HUES6 (cell line): ENCODE data around the gene IGF2R.
"Not testable (repeated sequence)": the region's sequence is repeated elsewhere in the genome, so short reads cannot be mapped to it uniquely, and the experiment has no call there.

ENCODE experiments used
- H3K27ac ChIP-seq: 2 replicates; pipeline ENCODE4 v1.7.0; 2013; ENCODE audit warnings: low read depth, mild to moderate bottlenecking, low read length, inconsistent platforms
- H3K27me3 ChIP-seq: 2 replicates; pipeline ENCODE4 v1.6.1; 2013; ENCODE audit warnings: low read length; ENCODE audit not compliant: control insufficient read depth, insufficient read depth
- H3K36me3 ChIP-seq: 2 replicates; pipeline ENCODE4 v1.6.1; 2013; ENCODE audit warnings: low read length; ENCODE audit not compliant: control insufficient read depth, insufficient read depth
- H3K4me1 ChIP-seq: 2 replicates; pipeline ENCODE4 v1.6.1; 2013; ENCODE audit warnings: low read length; ENCODE audit not compliant: control insufficient read depth, insufficient read depth
- H3K4me3 ChIP-seq: 2 replicates; pipeline ENCODE4 v1.5.1; 2013; ENCODE audit warnings: low read depth, low read length
- H3K9ac ChIP-seq: one replicate; pipeline ENCODE4 v1.6.1; 2013; ENCODE audit warnings: mild to moderate bottlenecking, low read length
- H3K9me3 ChIP-seq: 2 replicates; pipeline ENCODE4 v1.6.1; 2013; ENCODE audit warnings: low read depth, low read length; ENCODE audit not compliant: control insufficient read depth, insufficient read depth

Gene IGF2R

DNA sequence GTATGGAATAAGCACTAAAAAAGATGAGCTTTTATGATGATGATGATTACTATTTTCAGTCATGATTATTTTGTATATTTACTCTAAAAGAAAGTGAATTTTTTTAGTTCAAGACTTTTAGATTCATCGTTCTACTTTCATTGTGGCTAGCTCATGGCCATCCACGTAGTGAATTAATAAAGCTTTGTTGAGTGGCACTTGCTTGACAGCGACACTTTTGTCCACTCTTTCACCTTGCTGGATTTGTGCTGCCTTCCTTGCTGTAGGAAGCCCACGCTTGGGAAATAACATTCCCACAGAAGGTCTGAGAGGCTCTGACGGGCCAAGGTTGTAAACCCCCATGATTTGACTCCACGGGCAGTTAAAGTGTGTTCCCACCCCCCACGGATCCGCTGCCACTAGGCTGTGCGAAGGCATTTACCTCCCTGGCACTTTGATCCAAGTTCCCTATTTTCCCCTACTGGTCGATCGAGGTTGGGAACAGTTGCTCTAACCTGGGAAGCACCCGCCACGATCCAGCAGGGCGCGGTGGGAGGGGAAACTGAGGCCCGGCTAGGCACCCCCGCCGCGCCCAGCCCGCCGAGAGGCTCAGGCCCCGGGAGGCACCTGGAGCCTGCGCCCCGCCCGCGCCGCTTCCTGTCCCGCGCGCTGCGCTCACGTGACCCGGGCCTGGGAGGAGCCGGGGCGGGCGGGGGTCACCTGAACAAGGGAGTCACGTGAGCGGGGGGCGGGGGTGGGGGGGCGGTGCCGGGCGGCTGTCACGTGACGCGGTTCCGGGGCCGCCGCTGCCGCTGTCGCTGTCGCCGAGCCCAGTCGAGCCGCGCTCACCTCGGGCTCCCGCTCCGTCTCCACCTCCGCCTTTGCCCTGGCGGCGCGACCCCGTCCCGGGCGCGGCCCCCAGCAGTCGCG is at the start of gene IGF2R:
Gene IGF2R (plus strand): TSS at position 788 of the 909 bp plus-strand sequence. CDS start 165 bp downstream, outside the sequence.
- Histone ChIP-seq H3K4me1 (peaks cover 22% of the 10 kb centered on the region), H3K4me3 (peak within 1 kb of the TSS; percentile 73)

DNA sequence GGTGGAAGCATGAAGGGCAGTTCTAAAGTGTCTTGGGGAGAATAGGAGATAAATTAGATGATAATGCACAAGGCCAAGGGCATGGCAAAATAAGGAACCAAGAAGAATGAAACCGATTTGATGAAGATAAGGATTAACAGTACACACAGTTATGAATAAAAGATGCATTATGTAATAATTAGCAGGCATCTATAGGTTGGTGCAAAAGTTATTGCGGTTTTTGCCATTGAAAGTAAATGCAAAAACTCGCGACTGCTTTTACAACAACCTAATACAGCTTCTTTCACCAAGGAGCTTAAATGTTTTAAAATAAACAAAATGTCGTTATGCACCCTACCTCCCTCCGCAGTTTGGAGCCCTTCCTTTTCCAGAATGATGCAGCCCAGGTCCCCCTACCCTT is 49.1 kb upstream of the IGF2R start:
- H3K27me3 ChIP-seq, result no peaks in the 10 kb centered on the region
- H3K4me3 ChIP-seq, result no peak overlapping the region
- no peak overlapping the region for H3K27ac ChIP-seq
- H3K36me3 ChIP-seq, result no peaks in the 10 kb centered on the region
- H3K9ac ChIP-seq, result no peak overlapping the region
- H3K9me3 ChIP-seq, result peaks cover 3% of the 10 kb centered on the region; the same call in 1 of the 2 replicates
- H3K4me1 ChIP-seq, result no peaks in the 10 kb centered on the region

More for the DNA sequence above, at the start of gene IGF2R:
- Histone ChIP-seq H3K27ac (peak within 1 kb of the TSS; percentile 81; the same call in 1 of the 2 replicates), H3K9me3 (no peaks in the 10 kb centered on the region), H3K27me3 (peaks cover 29% of the 10 kb centered on the region), H3K36me3 (no peaks in the 10 kb centered on the region), H3K9ac (peak within 1 kb of the TSS; percentile 93)

DNA sequence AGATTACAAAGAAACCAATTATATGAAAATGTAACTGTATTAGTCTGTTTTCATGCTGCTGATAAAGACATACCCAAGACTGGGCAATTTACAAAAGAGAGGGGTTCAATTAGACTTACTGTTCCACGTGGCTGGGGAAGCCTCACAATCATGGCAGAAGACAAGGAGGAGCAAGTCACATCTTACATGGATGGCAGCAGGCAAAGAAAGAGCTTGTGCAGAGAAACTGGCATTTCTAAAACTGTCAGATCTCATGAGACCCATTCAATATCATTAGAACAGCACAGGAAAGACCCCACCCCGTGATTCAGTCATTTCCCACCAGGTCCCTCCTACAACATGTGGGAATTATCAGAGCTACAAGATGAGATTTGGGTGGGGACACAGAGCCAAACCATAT is 44.7 kb upstream of the IGF2R start:
- H3K9ac ChIP-seq, H3K27me3 ChIP-seq, H3K4me3 ChIP-seq, H3K9me3 ChIP-seq, H3K4me1 ChIP-seq, H3K27ac ChIP-seq, H3K36me3 ChIP-seq: not testable (repeated sequence)

DNA sequence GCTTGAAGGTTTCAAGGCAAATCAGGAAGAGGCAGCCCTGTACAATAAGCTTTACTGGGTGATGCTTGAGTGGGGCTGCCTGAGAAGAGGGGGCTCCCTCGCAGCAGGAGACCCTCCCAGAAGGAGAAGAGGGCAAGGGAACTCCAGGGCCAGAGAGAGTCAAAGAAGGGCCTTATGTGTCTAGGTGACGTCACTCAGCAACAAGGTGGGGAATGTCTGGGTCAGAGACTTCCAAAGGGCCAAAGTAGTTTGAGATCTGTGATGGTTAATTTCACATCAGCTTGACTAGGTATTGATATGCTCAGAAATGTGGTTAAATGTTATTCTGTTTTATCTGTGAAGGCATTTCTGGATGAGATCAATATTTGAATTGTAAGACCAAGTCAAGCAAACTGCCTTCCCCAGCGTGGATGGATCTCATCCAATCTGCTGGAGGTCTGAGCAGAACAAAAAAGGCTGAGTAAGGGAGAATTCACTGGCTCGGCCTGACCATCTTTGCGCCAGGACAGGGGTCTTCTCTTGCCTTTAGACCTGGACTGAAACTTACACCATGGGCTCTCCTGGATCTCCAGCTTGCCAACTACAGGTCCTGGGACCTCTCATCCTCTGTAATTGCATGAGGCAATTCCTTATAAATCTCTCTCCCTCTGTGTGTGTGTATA is 42.2 kb upstream of the IGF2R start:
- H3K27ac ChIP-seq, result no peak overlapping the region
- H3K9me3 ChIP-seq, result peaks cover 3% of the 10 kb centered on the region; the same call in 1 of the 2 replicates
- no peak overlapping the region for H3K4me3 ChIP-seq
- H3K36me3 ChIP-seq, result no peaks in the 10 kb centered on the region
- H3K27me3 ChIP-seq, result no peaks in the 10 kb centered on the region
- H3K9ac ChIP-seq, result no peak overlapping the region
- no peaks in the 10 kb centered on the region for H3K4me1 ChIP-seq

GRCh38 chr6:159929819-159930218 is 39.1 kb upstream of the IGF2R start:
- Histone ChIP-seq H3K9me3 (no peaks in the 10 kb centered on the region), H3K27me3 (no peaks in the 10 kb centered on the region; the same call in 1 of the 2 replicates), H3K9ac (no peak overlapping the region), H3K4me3 (no peak overlapping the region), H3K27ac (no peak overlapping the region), H3K36me3 (no peaks in the 10 kb centered on the region), H3K4me1 (no peaks in the 10 kb centered on the region)

DNA sequence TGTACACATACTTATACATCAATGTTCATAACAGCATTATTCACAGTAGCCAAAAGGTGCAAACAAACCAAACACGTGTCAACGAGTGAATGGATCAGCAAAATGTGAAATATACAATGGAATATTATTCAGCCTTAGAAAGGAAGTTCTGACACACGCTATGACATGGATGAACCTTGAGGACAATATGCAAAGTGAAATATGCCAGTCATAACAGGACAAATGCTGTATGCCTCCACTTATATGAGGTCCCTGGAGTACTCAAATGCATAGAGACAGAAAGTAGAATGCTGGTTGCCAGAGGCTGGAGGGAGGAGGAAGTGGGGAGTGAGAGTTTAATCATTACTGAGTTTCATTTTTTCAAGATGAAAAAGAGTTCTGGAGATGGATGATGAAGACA is 37.8 kb upstream of the IGF2R start:
- peaks cover 6% of the 10 kb centered on the region; the same call in 1 of the 2 replicates for H3K9me3 ChIP-seq

GRCh38 chr6:159931846-159932245 is 37.0 kb upstream of the IGF2R start:
- H3K27ac ChIP-seq, result no peak overlapping the region
- no peaks in the 10 kb centered on the region for H3K36me3 ChIP-seq
- peaks cover 6% of the 10 kb centered on the region; the same call in 1 of the 2 replicates for H3K9me3 ChIP-seq
- no peak overlapping the region for H3K4me3 ChIP-seq
- H3K4me1 ChIP-seq, result no peaks in the 10 kb centered on the region
- no peaks in the 10 kb centered on the region; the same call in 1 of the 2 replicates for H3K27me3 ChIP-seq
- H3K9ac ChIP-seq, result no peak overlapping the region

More for the DNA sequence above, 37.8 kb upstream of the IGF2R start:
- Histone ChIP-seq H3K9ac (no peak overlapping the region), H3K36me3 (no peaks in the 10 kb centered on the region), H3K27me3 (no peaks in the 10 kb centered on the region; the same call in 1 of the 2 replicates), H3K27ac (no peak overlapping the region), H3K4me3 (no peak overlapping the region), H3K4me1 (no peaks in the 10 kb centered on the region)

- H3K9me3 ChIP-seq, result peaks cover 6% of the 10 kb centered on the region; the same call in 1 of the 2 replicates
- H3K27me3 ChIP-seq, result no peaks in the 10 kb centered on the region; the same call in 1 of the 2 replicates
These were observed 35.8 kb upstream of the IGF2R start for GRCh38 chr6:159933077-159933476.

DNA sequence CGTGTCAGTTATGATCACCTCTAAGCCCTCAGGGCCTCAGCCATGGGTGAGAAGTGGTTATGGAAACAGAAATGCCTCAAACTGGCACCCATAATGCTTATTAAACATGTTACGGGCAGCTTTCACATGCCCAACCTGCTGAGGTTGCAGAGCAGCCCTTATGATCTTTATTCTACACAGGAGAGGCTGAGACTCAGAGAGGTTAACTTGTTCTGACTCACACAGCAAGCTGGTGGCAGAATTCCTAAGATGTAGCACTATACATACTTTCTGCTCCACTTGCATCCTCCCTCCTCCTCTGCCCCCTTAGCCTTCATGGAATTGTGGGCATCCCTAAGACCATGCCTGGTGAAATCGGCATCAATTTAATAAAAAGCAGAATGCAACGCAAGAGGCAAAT is 34.7 kb upstream of the IGF2R start:
- peaks cover 6% of the 10 kb centered on the region; the same call in 1 of the 2 replicates for H3K9me3 ChIP-seq
- no peaks in the 10 kb centered on the region; the same call in 1 of the 2 replicates for H3K27me3 ChIP-seq
- H3K36me3 ChIP-seq, result no peaks in the 10 kb centered on the region
- no peaks in the 10 kb centered on the region for H3K4me1 ChIP-seq
- H3K27ac ChIP-seq, result no peak overlapping the region
- H3K9ac ChIP-seq, result no peak overlapping the region
- no peak overlapping the region for H3K4me3 ChIP-seq

More at GRCh38 chr6:159933077-159933476, 35.8 kb upstream of the IGF2R start:
- no peak overlapping the region for H3K4me3 ChIP-seq
- no peaks in the 10 kb centered on the region for H3K36me3 ChIP-seq
- H3K9ac ChIP-seq, result no peak overlapping the region
- no peak overlapping the region for H3K27ac ChIP-seq
- H3K4me1 ChIP-seq, result no peaks in the 10 kb centered on the region

DNA sequence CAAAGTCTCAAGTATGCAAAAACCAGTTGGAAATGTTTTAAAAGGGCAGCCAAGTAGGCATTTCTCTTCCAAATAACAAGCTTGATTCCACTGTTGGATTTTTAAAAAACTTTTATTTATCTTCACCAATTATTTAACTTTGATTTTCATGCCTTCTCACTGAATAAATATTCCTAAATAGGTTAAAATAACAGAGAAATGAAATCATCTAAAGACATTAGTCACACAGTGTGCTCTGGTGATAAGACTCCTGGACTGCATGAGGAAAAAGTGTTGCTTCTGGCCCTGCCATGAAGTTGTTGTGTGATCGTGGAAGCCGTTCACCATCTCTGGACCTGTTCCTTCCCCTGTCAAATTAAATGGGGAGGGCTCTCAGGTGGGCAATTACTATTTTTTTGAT is 33.8 kb upstream of the IGF2R start:
- Histone ChIP-seq H3K36me3 (no peaks in the 10 kb centered on the region), H3K27ac (no peak overlapping the region), H3K27me3 (no peaks in the 10 kb centered on the region; the same call in 1 of the 2 replicates), H3K9ac (no peak overlapping the region), H3K9me3 (peaks cover 6% of the 10 kb centered on the region; the same call in 1 of the 2 replicates), H3K4me3 (no peak overlapping the region), H3K4me1 (no peaks in the 10 kb centered on the region)

DNA sequence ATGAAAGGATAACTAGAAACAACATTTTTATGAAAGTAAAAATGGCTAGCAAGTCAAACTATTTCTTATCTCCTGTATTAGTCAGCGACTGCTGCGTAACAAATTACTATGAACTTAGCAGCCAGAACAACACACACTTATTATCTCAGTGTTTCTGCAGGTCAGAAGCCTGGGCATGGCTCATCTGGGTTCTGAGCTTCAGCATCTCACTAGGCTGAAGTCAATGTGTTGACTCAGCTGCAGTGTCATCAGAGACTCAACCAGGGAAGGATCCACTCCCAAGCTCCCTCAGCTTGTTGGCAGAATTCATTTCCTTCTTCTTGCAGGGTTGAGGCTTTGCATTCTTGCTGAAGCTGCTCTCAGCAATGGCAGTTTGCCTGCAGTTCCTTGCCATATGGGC is 33.2 kb upstream of the IGF2R start:
- Histone ChIP-seq H3K9ac (no peak overlapping the region), H3K36me3 (no peaks in the 10 kb centered on the region), H3K4me3 (no peak overlapping the region), H3K4me1 (no peaks in the 10 kb centered on the region), H3K27me3 (no peaks in the 10 kb centered on the region; the same call in 1 of the 2 replicates), H3K27ac (no peak overlapping the region), H3K9me3 (peaks cover 6% of the 10 kb centered on the region; the same call in 1 of the 2 replicates)
